ENCODE data around the gene EYA2.

DNA sequence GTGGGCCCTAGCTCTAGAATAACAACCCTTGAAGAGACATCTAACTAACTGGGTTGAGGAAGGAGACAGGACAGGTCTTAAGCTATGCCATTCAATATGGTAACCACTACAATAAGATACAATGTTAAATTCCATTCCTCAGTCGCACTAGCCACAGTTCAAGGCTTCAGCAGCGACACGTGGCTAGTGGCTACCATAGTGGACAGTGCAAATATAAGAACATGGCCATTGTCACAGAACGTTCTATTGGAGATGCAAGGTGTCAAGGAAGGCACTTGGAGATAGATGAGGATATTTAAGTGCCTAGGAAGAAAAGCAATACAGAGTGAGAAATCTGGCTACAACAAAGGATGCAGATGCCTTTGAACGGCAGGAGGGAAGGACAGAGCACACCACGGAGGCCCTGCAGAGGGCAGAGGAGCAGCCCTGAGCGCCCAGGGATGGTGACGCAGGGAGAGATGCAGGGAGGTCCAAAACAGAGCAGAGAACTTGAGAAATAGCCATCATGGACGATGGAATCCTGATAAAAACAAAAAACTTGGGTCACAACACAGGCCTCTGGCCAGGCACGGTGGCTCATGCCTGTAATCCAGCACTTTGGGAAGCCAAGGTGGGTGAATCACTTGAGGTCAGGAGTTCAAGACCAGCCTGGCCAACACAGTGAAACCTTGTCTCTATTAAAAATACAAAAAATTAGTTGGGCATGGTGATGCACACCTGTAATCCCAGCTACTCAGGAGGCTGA, 321.2 kb downstream of the EYA2 start:
- no peak for TF ChIP-seq CTCF (IDR thresholded peaks at IDR 0.05)
- no peak for TF ChIP-seq EZH2phosphoT487 (IDR thresholded peaks at IDR 0.05)
- TF ChIP-seq EZH2 (IDR thresholded peaks at IDR 0.05), result no peak
